HG03025 (cell line): ENCODE results near the gene LAMA1.
"Not testable (repeated sequence)": the region's sequence is repeated elsewhere in the genome, so short reads cannot be mapped to it uniquely, and the experiment has no call there.

Source experiments
- ATAC-seq: cut with Tn5 transposase; IDR thresholded peaks from one replicate; pipeline ENCODE4 v1.9.1; 2021; ENCODE audit warnings: mild to moderate bottlenecking, moderate library complexity; ENCODE audit not compliant: unreplicated experiment, low FRiP score

LAMA1 gene, protein sequence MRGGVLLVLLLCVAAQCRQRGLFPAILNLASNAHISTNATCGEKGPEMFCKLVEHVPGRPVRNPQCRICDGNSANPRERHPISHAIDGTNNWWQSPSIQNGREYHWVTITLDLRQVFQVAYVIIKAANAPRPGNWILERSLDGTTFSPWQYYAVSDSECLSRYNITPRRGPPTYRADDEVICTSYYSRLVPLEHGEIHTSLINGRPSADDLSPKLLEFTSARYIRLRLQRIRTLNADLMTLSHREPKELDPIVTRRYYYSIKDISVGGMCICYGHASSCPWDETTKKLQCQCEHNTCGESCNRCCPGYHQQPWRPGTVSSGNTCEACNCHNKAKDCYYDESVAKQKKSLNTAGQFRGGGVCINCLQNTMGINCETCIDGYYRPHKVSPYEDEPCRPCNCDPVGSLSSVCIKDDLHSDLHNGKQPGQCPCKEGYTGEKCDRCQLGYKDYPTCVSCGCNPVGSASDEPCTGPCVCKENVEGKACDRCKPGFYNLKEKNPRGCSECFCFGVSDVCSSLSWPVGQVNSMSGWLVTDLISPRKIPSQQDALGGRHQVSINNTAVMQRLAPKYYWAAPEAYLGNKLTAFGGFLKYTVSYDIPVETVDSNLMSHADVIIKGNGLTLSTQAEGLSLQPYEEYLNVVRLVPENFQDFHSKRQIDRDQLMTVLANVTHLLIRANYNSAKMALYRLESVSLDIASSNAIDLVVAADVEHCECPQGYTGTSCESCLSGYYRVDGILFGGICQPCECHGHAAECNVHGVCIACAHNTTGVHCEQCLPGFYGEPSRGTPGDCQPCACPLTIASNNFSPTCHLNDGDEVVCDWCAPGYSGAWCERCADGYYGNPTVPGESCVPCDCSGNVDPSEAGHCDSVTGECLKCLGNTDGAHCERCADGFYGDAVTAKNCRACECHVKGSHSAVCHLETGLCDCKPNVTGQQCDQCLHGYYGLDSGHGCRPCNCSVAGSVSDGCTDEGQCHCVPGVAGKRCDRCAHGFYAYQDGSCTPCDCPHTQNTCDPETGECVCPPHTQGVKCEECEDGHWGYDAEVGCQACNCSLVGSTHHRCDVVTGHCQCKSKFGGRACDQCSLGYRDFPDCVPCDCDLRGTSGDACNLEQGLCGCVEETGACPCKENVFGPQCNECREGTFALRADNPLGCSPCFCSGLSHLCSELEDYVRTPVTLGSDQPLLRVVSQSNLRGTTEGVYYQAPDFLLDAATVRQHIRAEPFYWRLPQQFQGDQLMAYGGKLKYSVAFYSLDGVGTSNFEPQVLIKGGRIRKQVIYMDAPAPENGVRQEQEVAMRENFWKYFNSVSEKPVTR (N-terminal part only)

DNA sequence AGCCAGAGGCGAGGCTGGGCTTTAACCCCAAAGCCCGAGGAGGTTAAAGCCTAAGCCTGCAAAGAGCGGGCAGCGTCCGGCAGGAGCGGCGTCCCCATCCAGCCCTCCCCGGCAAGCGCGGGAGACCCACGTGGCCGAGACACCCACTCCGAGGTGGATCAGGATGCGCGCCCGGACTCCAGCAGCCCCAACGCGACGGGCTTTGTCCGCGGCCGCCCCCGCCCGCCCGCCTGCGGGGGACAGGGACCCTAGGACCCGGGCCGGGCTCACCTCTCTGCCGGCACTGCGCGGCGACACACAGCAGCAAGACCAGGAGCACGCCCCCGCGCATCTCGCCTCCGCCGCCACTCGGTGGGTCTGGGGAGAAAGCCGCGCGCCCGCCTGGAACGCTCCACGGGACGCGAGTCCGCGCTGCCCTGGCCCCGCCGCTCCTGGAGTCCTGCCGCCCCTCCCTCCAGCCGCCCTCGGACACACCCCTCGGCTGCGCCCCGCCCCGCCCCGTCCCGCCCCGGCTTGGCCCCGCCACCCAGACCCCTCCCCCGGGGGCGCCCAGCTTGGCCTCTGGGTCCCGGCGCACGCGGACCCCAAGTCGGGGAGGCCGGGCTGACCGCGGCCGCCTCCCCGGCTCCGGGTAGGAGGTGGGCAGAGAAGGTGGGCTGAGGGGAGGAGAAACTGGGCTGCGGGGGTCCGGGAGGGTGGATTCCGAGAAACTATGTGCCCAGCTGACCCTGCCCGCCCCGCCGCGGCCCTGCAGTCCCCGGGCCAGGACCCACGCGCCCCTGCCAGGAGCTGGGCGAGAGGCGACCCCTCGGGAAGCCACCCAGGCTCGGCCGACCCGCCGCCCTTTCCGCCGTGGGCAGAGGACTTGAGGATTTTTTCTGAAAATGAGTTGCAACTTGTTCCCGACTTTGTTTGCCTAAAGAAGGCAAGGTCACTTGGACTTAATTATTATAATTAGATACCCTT is at the start of gene LAMA1:
TSS of gene LAMA1 (minus strand) at position 408 of the 966 bp plus-strand sequence. CDS start at position 331, 77 bp downstream.
- ATAC-seq: no peak

DNA sequence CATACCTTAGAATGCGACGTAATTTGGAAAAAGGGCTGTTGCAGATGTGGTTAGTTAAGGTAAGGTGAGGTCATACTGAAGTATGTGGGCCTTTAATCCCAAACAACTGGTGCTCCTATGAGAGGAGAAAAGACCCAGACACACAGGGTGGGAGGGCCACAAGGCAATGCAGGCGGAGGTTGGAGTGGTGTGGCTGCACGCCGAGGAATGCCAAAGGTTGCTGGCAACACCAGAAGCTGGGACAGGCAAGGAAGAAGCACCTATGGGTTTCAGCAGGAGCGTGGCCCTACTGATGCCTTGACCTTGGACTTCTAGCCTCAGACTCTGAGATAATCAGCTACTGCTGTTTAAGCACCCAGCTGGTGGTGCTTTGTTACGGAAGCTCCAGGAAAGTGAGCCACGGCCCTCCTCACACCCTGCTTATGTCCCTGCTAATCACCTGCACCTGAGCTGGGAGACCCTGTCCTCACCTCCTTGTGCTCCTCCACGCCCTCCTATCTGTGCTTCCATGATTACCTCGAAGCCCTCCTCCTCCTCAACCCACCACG is 48.3 kb upstream of the LAMA1 start:
- ATAC-seq: no peak

DNA sequence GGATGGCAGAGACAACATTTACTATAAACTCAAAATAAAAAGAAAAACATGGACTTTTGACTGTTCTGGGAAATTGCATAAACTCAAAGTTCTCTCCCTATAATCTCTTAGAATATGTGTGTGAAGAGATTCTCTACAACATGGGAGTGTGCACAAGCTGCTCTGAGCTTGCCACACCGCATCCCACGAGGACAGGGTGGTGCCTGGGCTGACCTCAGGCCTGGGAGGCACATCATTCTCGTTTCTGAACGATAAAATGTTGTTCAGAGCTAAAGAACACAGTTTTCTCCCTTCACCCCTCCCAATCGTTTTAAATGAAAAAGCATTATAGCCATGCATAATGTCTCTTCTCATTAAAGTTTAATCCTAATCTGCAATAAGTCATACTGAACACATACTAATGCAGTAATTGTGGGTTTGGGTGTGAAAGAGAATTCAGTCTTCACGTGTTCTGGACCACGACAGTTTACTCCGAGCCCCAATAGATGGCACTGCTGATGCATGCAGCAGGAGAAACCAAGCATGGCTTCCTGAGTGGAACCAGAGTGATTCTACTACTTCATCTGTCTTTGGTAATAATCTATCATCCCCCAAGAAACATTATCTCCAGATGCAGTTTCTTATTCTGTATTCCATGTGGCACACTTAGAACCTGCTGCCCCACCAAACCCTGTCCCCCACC is 46.9 kb upstream of the LAMA1 start:
- no peak for ATAC-seq

DNA sequence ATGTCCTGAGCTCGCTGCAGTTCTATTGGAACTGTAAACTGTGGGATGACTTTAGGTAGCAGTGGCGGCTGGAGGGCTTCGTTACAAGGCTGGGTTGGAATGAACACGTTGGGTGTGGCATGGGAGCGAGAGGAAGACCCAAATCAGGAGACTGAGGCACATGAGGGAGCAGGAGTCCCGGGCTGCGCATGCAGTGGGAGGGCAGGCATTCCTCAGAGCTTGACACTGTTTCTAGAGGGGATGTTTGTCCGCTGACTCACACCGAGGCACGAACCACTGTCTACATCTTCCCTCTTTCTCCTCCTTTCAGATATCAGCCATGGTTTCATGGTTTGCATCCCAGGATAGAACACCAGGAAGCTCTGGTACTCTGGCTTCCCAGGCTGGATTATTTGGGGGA is 40.6 kb upstream of the LAMA1 start:
- ATAC-seq: no peak

DNA sequence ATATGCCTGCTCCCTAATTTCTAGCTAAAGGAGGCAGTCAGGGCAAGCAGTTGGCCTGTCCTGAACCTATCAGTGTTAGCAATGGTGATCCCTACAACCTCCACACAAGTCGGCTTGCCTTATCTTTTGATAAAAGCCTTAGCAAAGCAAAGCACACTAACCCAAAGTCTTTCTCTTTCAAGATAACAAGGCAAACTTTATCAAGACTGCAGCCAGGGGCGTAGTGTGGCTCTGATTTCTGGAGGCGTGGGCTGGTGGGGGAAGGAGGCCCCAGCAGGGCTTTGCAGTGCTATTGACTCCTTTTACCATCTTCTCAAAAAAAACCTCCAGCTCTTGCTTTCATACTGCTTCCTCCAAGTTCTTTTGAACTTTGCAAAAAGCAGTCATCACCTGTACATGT is 40.2 kb upstream of the LAMA1 start:
- no peak for ATAC-seq

DNA sequence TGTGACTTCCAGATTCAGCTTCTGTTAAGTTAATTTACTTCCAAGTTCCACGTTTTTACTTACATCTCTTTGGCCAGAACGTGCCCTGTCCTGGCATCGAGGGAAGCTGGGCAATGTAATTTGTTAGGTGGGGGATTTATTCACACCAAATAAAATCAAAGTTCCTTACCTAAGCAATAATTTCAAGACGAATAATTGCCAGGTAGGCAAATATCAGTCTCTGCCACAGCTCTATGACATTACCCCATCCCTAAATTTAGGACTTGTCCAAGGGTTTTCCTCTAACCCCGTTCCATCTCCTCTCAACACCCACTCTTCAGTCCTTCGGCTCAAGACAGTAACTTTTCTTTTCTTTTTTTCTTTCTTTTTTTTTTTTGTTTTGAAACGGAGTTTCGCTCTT is 38.3 kb upstream of the LAMA1 start:
- ATAC-seq: no peak

DNA sequence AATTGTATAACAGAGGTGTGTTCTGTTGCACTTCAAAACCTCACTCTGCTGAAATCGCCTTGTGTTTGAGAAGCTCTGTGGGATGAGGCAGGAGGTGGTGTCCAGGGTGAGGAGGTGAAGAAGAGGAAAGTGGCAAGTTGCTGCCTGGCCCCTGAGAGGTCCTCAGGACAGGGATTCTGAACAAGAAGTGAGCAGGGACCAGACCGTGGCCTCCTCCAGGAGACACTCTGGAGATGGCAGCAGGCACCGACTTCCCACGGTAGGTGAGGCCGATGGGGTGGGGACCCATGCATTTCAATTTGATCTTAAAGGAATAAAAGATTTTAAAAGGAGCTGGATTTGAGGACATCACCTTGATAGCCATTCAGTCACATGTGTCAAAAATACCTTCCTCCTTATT is 37.5 kb upstream of the LAMA1 start:
- ATAC-seq: no peak

DNA sequence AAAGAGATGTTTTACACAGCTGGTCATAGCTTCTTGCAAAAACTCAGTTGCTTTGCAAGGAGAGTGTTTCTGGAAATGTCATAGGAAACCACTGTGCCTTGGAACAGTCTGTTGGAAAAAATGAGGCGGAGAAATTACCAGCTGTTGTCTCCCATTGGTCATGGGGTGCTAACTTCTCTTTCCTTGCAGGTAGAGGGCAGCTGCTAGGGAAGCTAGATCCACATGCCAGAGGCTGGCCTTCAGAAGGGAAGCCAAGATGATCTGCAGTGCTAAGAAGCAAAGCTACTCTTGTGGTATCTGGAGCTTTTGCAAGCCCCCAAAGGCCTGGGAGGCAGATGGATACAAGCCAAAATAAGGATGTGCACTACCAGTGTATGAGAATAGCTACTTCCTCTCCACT is 34.8 kb upstream of the LAMA1 start:
- no peak for ATAC-seq

DNA sequence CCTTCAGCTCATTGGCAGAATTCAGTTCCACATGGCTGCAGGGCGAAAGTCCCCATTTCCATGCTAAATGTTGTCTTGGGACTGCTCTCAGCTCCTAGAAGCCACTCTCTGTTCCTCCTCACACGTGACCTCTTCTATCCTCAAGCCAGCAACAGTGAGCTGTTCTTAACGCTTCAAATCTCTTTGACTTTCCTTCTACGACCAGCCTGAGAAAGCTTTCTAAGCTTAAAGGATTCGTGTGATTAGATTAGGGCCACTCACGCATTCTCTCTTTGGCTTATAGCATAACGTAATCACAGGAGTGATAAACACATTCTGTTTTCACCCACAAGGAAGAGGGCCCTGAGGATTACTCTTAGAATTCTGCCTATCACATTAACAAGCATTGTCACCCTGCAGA is 29.8 kb upstream of the LAMA1 start:
- no peak for ATAC-seq

DNA sequence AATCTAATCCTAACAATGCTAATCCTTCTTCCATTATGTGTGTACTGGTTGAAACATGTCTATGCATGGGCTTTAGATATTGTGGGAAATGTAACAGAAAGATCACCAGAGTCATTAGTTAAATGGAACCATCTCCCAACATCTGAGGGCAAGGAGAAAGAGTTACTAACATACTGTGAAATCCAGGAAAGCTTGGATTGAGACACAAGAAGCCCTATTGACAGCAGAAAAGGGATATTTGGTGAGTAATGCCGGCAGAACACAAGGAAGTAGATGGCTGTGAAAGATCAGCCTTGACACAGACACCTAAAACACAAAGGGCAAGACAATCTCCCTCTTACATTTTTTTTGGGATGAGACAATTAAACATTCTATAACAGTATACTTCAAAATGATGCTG is 28.5 kb upstream of the LAMA1 start:
- ATAC-seq: no peak

DNA sequence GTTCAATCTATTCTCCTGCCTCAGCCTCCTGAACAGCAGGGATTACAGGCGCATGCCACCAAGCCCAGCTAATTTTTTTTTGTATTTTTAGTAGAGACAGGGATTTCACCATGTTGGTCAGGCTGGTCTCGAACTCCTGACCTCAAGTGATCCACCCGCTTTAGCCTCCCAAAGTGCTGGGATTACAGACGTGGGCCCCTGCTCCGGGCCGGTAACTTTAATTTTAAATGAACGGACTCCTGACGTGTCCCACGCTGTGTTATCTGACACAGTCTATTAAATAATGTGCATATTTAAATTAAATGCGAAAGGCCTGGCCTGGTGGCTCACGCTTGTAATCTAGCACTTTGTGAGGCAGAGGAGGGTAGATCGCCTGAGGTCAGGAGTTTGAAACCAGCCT is 27.3 kb upstream of the LAMA1 start:
- ATAC-seq: not testable (repeated sequence)

DNA sequence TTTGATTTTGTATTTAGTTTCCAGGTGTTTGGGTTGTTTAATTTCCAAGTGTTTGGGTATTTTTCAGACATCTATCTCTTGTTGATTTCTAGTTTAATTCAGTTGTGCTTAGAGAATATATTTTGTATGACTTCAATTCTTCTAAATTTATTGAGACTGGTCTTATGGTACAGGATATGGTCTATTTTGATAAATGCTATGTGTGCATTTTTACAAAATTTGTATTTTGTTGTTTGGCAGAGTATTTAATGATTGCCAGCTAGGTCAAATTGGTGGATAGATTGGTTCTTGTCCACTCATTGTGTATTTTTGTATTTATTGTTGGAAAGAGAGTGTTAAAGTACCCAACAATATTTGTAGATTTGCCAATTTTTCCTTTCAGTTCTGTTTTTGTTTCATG is 23.7 kb upstream of the LAMA1 start:
- ATAC-seq: no peak

DNA sequence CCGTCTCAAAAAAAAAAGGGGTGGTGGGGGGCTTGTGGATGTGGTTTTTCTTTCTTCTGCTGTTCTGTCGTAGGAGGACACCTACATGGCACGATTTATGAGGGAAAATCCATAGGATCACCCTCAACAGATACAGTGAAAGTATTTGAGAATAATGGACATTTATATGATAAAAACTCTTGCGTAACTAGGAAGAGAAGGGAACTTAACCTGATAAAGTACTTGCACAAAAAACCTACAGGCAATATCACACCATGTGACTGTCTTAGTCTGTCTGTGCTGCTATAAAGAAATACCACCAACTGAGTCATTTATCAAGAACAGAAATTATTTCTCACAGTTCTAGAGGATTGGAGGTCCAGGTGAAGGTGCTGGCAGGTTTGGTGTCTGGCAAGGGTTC is 21.8 kb upstream of the LAMA1 start:
- ATAC-seq: no peak

DNA sequence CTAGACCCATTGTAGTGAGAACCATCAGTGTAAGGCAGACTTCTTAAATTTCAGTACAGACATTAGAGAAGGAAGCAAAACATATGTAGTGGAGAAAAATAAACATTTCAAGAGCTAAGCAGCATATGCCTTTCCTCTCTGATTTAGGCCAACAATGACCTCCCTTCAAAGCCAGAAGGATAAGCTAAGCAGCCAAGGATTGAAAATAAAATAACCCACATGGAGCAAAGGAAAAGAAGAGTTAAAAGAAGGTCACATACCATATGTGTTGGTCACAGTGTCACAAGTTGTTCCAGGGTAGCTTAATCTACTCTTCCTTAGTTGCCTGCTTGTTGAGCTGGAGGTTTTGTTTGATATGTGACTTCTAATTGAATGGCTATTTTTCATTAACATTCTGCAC is 15.6 kb upstream of the LAMA1 start:
- no peak for ATAC-seq

DNA sequence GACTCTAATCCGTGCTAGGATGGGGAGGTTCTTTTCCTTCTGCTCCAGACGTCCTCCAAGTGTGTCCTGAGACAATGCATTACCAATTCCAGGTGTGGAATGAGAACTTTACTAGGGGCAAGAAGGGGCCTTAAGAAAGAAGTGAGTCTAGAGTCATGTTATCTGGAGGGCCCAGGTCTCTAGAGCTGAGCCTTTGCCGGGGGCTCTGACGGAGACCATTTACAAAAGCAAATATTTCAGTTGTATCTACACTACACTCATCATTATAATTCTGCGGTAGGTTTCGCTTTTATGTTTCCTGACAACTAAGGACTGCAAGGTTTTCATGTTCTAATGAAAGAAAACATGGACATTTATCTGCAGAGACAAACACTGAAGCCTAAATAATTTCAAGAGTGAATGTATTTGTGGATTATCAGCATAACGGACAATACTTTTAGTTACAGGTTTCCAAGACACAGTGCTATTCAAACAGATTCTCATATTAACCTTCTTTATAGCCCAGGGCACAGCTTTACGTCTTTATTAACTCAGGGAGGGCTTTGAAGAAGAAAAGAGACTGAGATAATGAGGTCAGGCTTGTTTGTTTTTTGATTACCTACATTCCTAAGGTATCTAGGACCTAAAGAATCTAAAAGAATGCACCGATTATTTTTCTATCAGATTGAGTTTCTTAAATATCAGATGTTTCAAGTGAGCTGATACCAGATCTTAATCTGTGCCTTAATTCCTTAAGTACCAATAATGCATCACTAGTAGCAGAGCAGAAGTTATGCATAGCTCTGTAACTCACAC is 15.0 kb upstream of the LAMA1 start:
- no peak for ATAC-seq

DNA sequence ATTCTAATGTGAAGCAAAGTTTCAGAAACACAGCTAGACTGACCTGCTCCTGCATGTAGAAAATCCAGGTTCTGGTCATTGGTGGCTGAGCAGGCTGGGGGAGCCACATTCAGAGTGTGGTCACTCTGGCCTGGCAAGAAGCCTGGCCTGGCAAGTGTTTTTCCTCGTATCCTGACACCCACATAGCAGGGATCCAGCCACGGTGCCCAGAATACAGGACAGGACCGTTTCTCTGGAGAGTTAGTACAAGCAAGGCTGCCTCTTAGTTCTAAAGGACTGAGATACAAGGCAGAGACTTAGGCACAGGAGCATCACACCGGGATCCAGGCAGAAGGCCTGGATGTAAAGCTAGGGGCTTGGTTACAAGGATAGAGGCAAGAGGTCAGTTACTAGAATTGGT is 4.8 kb upstream of the LAMA1 start:
- no peak for ATAC-seq

DNA sequence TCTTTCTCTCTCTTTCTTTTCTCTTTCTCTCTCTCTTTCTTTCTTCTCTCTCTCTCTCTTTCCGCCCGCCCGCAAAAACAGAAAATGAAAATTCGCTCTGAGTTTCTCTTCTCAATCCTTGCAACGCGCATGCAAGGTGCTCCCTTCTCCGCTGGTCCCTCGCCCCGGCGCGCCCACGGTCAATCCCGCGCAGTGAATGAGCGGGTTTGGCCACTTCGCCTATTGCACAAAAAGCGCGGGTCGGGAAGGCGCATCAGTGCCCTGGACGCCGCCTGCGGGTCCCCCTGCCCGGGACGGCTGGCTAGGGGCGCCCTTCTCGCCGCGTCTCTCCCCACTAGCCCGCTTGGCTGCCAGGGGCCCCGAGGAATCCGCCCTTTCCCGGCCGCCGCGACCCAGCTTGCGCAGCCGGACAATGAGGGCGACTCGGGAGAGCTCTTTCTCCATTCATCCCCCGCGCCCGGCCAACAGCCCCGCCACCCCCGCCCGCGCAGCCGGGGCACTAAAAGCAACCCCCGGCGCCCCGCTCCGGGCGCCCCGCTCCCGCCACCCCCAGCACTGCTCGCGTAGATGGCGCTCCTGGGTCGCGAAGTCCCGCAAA is 706 bp downstream of the LAMA1 start:
- no peak for ATAC-seq
